ENCODE measurements around the gene NAXD. TPM values are rescaled to one million over a fixed set of nuclear protein-coding genes. Genes with fewer than 3 reads are reported as not detected.

Gene NAXD
- total RNA-seq, 1 donor from 2014 or later, result 28.7 TPM

DNA sequence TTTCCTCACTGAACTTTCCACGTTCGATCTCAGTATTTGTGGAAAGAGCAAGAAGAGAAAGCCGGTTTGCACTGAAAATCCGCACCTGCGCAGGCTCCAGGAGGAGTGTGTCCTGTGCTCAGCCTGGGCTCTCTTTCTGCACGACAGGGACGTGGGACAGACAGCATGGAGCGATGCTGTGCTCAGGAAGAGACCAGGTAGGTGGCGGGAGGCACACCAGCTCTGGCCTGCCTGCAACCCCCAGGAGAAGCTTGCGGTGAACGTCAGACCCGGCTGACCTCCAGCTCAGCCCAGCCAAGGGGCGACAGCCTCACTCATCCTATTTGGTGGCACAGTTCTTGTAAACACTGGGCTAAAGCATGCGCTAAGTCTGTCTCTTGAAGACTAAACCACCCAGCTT is 35.9 kb downstream of the NAXD start:
- Mint-ChIP-seq H3K4me1 (ENCODE audit: unreplicated experiment) (no peaks in the 10 kb centered on the region), H3K27ac (ENCODE audit: unreplicated experiment) (no peak overlapping the region), H3K9me3 (ENCODE audit: unreplicated experiment) (no peaks in the 10 kb centered on the region), H3K36me3 (ENCODE audit: low read depth, unreplicated experiment) (peaks cover 11% of the 10 kb centered on the region), H3K27me3 (ENCODE audit: unreplicated experiment) (peaks cover 9% of the 10 kb centered on the region), H3K4me3 (ENCODE audit: unreplicated experiment) (no peak overlapping the region)
- DNase-seq (ENCODE audit: low spot score), result no peak
- TF ChIP-seq, protein P1, sequence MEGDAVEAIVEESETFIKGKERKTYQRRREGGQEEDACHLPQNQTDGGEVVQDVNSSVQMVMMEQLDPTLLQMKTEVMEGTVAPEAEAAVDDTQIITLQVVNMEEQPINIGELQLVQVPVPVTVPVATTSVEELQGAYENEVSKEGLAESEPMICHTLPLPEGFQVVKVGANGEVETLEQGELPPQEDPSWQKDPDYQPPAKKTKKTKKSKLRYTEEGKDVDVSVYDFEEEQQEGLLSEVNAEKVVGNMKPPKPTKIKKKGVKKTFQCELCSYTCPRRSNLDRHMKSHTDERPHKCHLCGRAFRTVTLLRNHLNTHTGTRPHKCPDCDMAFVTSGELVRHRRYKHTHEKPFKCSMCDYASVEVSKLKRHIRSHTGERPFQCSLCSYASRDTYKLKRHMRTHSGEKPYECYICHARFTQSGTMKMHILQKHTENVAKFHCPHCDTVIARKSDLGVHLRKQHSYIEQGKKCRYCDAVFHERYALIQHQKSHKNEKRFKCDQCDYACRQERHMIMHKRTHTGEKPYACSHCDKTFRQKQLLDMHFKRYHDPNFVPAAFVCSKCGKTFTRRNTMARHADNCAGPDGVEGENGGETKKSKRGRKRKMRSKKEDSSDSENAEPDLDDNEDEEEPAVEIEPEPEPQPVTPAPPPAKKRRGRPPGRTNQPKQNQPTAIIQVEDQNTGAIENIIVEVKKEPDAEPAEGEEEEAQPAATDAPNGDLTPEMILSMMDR (IDR thresholded peaks at IDR 0.05; ENCODE audit: unreplicated experiment), result no peak

DNA sequence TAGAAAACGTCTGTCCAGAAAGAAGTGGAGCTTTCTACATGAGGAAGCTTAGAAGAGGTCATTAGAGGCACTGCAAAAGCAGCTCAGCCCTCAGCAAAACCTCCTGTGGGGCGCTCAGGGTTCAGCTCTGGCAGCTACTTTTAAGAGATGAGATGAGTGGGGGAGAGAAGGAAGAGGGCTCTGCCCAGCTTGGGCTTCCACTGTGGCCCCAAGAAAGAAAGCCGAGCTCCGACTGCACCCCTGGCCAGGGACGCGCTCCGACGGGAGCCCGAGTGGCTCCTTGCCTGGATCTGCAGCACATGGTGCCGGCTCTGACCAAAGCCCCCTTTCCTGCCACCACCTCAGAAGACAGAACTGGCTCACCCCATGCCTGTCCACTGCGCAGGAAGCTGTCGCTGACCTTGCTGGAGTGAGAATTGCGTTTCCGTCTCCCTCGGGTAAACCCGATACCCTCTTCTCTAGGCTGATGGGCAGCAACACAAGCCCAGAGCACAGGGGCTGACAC is 36.4 kb downstream of the NAXD start:
- H3K9me3 Mint-ChIP-seq (ENCODE audit: unreplicated experiment), result no peaks in the 10 kb centered on the region
- TF ChIP-seq, protein P1 (IDR thresholded peaks at IDR 0.05; ENCODE audit: unreplicated experiment), result no peak
- H3K4me1 Mint-ChIP-seq (ENCODE audit: unreplicated experiment), result no peaks in the 10 kb centered on the region
- H3K4me3 Mint-ChIP-seq (ENCODE audit: unreplicated experiment), result no peak overlapping the region
- peaks cover 11% of the 10 kb centered on the region for H3K36me3 Mint-ChIP-seq (ENCODE audit: low read depth, unreplicated experiment)
- no peak overlapping the region for H3K27ac Mint-ChIP-seq (ENCODE audit: unreplicated experiment)
- H3K27me3 Mint-ChIP-seq (ENCODE audit: unreplicated experiment), result peaks cover 9% of the 10 kb centered on the region
- DNase-seq (ENCODE audit: low spot score), result no peak

DNA sequence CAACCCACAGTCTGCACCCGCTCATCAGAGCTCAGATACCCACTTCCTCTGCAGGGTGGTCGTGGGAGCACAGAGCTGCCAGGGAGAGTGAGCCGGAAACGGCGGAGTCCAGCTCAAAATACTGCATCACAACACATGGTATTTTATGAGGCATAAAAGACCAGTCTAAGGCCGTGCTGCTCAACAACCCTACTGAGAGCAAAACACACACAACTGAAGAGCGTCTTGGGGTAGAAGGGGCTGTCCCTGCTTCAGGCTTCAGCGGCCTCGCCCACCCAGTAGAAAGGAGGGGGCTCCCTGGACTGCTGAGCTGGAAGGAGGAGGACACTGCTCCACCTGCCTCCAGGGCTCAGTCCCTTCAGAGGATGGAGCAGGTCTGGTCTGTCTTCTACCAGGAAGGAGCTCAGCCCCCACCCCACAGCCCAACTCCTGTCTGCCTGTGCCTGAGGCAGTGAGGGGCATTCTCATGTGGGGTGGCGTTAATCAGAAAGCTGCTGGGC is 36.9 kb downstream of the NAXD start:
- H3K27me3 Mint-ChIP-seq (ENCODE audit: unreplicated experiment), result peaks cover 9% of the 10 kb centered on the region
- DNase-seq (ENCODE audit: low spot score), result no peak
- no peaks in the 10 kb centered on the region for H3K4me1 Mint-ChIP-seq (ENCODE audit: unreplicated experiment)
- H3K4me3 Mint-ChIP-seq (ENCODE audit: unreplicated experiment), result no peak overlapping the region
- H3K9me3 Mint-ChIP-seq (ENCODE audit: unreplicated experiment), result no peaks in the 10 kb centered on the region
- no peak overlapping the region for H3K27ac Mint-ChIP-seq (ENCODE audit: unreplicated experiment)
- H3K36me3 Mint-ChIP-seq (ENCODE audit: low read depth, unreplicated experiment), result peaks cover 11% of the 10 kb centered on the region
- TF ChIP-seq, protein P1 (IDR thresholded peaks at IDR 0.05; ENCODE audit: unreplicated experiment), result no peak

DNA sequence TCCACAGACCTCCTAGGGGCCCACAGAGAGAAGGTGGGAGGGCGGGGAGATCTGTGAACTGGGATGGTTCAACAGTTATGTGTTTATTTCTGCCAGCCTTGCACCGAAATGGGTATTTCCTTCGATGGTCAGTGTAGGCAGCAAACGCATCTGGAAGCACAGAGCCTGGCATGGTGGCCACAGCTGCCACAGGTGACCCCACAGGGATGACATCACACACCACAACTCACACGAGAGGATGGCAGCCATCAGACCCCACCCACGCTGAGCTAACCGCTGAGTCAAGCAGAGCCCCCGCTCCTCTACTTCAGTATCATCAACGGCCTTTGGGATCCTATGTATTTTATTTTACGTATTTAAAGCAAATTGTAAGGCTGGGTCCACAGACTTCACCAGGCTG is 37.4 kb downstream of the NAXD start:
- H3K4me1 Mint-ChIP-seq (ENCODE audit: unreplicated experiment), result no peaks in the 10 kb centered on the region
- DNase-seq (ENCODE audit: low spot score), result no peak
- TF ChIP-seq, protein P1 (IDR thresholded peaks at IDR 0.05; ENCODE audit: unreplicated experiment), result no peak
- no peak overlapping the region for H3K4me3 Mint-ChIP-seq (ENCODE audit: unreplicated experiment)
- H3K27me3 Mint-ChIP-seq (ENCODE audit: unreplicated experiment), result peaks cover 9% of the 10 kb centered on the region
- peaks cover 12% of the 10 kb centered on the region for H3K36me3 Mint-ChIP-seq (ENCODE audit: low read depth, unreplicated experiment)
- no peak overlapping the region for H3K27ac Mint-ChIP-seq (ENCODE audit: unreplicated experiment)
- H3K9me3 Mint-ChIP-seq (ENCODE audit: unreplicated experiment), result no peaks in the 10 kb centered on the region

DNA sequence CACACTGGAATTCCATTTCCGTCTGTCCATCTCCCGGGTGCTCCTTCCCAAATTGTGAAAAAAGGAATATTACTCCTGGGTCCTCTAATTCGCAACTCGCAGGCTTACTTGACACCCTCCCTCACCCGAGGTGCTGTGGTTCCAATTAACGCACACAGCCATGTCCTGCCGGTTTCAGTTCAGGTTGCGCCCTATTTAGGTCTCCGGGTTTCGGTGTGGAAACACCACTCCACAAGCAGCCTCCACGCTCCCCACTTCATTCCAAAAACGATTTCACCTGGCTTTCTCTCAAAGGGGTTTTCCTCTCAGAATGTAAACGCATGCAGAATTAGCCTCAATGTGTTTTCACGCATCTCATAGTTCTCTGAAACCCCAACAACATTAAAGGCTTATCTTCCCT is 37.9 kb downstream of the NAXD start:
- H3K36me3 Mint-ChIP-seq (ENCODE audit: low read depth, unreplicated experiment), result peaks cover 14% of the 10 kb centered on the region
- H3K27me3 Mint-ChIP-seq (ENCODE audit: unreplicated experiment), result peaks cover 8% of the 10 kb centered on the region
- DNase-seq (ENCODE audit: low spot score), result no peak
- no peaks in the 10 kb centered on the region for H3K9me3 Mint-ChIP-seq (ENCODE audit: unreplicated experiment)
- H3K4me3 Mint-ChIP-seq (ENCODE audit: unreplicated experiment), result no peak overlapping the region
- TF ChIP-seq, protein P1 (IDR thresholded peaks at IDR 0.05; ENCODE audit: unreplicated experiment), result no peak
- H3K4me1 Mint-ChIP-seq (ENCODE audit: unreplicated experiment), result no peaks in the 10 kb centered on the region
- no peak overlapping the region for H3K27ac Mint-ChIP-seq (ENCODE audit: unreplicated experiment)
